NCI-H446 treated with DMSO at 0.1 percent for 48 hours (cell line): ENCODE results near the gene PALLD.

Source experiments
- DNase-seq: peaks from one replicate; lab custom pipeline; 2025; lab: John Stamatoyannopoulos, UW

PALLD gene

DNA sequence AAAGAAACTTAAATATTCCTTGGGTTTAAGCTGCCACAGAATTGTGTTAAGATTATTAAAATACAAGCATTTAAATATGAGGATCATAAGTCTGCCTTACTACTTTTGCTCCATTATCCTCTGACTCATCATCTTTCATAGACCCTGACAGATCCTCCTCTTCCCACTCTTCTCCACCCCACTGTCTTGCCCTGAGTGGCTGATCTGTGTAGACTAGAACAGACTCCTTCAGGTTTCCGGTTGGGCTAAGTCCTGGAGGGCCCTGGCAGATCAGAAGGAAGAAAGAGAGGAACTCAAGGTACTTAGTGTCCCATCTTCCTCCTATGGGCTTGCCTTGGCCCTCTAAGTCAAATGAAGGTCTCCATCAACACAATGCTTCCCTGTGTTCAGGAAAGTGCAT, 30.7 kb downstream of the PALLD start:
- no peak for DNase-seq

DNA sequence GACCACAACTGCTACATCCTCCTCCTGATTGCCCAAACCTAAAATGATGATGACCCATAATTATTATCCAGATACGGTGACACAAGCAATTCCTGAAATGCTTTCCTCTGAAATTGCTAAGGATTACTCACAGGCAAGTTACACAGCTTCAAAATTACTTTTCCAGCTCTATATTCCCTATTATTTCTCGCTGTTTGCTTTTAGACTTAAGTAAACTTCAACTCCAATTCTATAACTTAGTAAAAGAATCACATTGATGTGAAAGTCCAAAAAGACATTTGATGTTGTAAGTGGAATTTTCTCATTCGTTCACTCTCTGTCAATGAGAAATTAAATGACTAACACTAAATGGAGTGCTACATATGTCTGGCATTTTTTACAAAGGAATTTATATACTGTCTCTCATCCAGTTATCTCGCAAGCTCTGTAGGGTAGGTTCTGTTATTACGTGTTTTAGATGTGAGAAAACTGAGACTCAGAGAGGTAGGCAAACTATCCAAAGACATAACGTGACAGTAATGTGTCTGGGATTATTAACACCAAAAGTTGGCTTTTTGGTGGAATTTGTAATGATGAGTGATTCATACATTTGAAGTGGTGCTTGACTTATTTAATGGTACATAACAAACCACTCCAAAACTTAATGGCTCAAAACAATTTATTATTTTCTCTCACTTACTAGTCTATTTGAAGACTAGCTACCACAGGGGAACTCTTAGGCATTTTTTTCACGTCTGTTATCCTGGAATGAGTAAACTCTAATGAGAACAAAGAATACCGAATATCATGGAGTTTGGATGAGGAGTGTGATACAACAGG, 31.5 kb downstream of the PALLD start:
- DNase-seq = peak; percentile 78

- no peak for DNase-seq
These were observed 32.4 kb downstream of the PALLD start for GRCh38 chr4:168529257-168529656.

- no peak for DNase-seq
These were observed 34.5 kb downstream of the PALLD start for GRCh38 chr4:168531305-168531704.

GRCh38 chr4:168534535-168534934, 37.7 kb downstream of the PALLD start:
- DNase-seq = no peak

GRCh38 chr4:168535689-168536088, 38.8 kb downstream of the PALLD start:
- DNase-seq = no peak

GRCh38 chr4:168536448-168536847, 39.6 kb downstream of the PALLD start:
- DNase-seq = no peak

GRCh38 chr4:168537086-168537485, 40.2 kb downstream of the PALLD start:
- DNase-seq = no peak

- peak; percentile 37 for DNase-seq
These were observed 40.7 kb downstream of the PALLD start for GRCh38 chr4:168537571-168537970.

DNA sequence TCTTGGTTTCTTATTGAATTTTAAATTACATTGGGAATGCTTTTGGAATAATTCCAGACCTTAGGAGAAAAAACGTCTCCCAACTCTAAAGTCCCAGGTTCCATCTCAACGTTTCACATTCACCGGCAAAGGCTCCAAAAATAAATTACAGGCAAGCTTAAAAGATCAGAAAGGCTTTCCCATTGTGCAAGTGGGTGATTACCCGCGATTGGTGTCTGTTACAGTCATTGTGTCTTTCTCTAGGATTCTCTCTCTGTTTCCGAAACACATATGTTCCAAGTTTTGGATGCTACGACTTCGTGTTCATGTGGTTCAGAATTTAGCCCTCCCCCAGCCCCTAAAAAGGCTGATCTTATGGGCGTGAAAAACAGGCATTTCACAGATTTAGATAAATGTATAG, 41.8 kb downstream of the PALLD start:
- DNase-seq = no peak

DNA sequence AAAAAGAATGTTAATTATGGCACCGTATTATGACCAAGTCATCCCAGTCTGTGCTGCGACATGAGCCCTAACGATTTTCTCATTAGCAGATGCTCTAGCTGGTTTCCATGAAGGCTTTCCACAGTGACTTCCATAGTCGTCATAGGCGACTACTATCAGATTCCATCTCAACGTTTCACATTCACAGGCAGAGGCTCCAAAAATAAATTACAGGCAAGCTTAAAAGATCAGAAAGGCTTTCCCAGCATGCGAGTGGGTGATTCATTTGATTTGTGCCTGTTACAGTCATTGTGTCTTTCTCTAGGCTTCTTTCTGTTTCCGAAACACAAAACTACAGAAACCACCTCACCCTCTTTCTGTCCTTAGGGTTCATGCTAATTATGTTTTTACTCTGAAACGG, 43.2 kb downstream of the PALLD start:
- no peak for DNase-seq

DNA sequence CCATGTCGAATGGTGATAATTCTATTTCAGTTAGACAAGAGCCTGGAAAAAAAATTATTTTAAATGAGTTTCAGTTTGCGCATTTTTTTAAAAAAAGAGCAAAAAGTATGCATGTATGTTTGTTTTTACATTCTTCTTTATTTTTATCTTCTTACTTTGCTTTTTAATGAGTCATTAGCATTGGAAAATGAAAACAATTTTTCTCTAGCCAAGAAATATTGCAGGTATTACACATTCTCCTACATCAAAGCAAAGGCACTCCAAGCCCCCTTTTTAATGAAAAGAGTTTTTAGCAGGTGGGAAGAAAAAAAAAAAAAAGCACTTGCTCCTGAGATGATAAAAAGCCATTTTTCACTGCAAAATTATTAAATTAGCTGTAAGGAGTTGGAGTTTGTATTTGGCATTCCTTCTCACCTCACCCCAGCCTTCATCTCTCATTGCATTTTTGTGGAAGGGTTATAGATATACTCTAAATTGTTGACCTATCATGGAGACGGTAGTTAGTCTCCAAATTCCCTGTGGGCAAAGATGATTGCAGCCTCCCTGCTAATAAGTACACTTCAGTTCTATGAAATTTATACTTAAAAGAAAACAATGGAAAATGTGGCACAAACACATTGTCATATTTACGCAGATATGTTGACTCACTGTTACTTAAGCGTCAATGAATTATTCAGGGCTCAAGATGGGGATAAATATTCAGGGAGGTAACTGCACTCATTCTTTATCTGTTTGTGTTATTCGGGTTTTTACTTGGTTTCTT, 43.8 kb downstream of the PALLD start:
- no peak for DNase-seq

DNA sequence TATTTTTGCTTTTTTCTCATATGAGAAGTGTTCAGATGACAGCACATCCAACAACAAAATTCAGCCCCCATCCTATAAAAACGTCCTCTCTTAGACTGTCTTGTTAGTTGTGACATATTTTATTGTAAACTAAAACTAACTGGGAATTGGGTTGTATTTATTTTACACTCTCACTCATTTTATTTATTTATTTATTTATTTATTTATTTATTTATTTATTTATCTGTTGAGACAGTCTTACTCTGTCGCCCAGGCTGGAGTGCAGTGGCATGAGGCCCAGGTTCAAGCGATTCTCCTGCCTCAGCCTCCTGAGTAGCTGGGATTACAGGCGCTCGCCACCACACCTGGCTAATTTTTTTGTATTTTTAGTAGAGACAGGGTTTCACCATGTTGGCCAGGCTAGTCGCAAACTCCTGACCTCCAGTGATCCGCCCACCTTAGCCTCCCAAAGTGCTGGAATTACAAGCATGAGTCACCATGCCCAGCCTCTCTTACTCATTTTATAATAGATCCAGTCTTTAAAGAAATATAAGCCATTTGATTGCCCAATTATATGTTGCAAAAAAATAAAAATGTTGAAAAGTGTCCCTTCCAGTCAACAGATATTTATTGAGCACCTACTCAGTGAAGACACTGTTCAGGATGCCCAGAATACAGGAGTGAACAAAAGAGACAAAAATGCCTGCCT, 44.6 kb downstream of the PALLD start:
- DNase-seq = no peak

GRCh38 chr4:168549143-168549542, 52.3 kb downstream of the PALLD start:
- DNase-seq = peak; percentile 58

- peak; percentile 24 for DNase-seq
These were observed 53.4 kb downstream of the PALLD start for GRCh38 chr4:168550064-168550766.

DNA sequence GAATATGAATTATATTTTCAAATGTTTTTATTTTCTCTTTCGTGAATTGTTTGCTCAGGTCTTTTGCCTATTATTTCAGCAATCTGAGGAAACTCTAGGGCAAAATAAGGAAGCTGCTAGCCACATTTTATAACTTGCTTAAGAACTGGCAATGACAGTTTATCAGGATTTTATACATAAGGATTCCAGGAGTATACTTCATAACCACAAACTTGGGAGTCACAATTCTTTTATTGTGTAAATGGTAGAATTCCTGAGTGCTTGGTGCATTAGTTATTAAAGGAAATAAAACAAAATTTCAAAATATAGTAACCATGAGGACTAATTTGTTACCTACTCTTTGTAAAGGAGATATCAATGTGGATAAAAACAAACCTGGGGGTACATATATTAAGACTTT, 54.4 kb downstream of the PALLD start:
- no peak for DNase-seq

DNA sequence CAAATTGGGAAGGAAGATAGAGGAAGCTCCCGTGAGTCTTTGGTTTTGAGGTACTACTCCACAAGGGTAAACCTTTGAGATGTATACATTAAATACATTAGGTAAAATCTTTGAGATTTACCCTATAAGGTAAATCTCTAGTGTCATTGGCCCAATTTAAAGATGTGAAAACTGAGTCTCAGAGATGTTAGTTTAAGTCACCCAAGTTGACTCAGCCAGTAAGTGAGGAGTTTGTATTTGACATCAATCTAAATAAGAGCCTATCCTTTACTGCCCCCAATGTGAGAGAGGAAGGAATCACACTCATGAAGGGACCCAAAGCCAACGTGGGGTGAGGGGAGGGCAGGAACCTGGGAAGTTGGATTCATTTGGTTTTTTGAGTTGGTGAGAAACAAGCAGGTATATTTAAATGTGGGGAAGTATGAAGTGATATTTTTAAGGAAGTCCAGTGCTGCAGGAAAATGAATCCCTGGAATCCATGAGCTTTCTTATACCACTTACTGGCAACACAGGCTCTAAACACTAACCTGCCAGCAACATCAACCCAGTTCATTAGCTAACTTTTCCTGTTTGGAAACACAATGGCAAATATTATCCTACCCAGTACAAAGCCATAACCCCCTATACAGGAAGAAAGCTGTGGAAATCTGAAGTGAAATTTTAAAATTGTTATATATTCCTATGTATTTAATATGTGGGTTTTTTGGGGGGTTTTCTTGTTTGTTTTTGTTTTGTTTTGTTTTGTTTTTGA, 55.3 kb downstream of the PALLD start:
- DNase-seq = peak; percentile 31

- DNase-seq = no peak
These were observed 57.0 kb downstream of the PALLD start for GRCh38 chr4:168553714-168554370.

DNA sequence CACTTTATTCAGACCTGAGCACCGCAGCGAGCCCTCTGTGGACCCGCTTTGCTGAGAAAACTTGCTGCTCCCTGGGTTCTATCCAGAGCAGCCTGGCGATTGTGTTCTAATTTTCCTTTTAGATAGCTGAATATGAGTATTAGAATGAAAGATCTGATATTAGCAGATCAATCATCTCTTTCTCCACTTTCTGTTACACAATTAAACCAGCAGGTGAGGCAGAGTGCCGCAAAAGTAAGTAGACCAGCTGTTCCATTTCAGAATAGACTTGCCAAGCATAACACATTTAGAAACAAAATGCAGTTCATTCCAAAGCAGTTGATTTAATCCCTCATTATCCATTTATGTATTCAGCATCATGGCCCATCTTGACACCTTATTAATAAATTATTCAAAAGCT, 58.6 kb downstream of the PALLD start:
- DNase-seq = no peak

GRCh38 chr4:168557658-168558057, 60.8 kb downstream of the PALLD start:
- no peak for DNase-seq

GRCh38 chr4:168558599-168558998, 61.7 kb downstream of the PALLD start:
- DNase-seq = no peak
